Stimulated activated CD8-positive, alpha-beta memory T cell treated with anti-CD3 and anti-CD28 coated beads, Interleukin-7, amount 100 ng/mL, for 4 hours (primary cell): ENCODE data around the gene MGAT1.
"Not testable (repeated sequence)": the region's sequence is repeated elsewhere in the genome, so short reads cannot be mapped to it uniquely, and the experiment has no call there.

Experiments used
- DNase-seq, 2 donors: peaks; one replicate each; pipeline ENCODE4 v3.0.0-alpha.2; 2020; ENCODE audit warnings: low read depth in 2 of 2

MGAT1 gene

DNA sequence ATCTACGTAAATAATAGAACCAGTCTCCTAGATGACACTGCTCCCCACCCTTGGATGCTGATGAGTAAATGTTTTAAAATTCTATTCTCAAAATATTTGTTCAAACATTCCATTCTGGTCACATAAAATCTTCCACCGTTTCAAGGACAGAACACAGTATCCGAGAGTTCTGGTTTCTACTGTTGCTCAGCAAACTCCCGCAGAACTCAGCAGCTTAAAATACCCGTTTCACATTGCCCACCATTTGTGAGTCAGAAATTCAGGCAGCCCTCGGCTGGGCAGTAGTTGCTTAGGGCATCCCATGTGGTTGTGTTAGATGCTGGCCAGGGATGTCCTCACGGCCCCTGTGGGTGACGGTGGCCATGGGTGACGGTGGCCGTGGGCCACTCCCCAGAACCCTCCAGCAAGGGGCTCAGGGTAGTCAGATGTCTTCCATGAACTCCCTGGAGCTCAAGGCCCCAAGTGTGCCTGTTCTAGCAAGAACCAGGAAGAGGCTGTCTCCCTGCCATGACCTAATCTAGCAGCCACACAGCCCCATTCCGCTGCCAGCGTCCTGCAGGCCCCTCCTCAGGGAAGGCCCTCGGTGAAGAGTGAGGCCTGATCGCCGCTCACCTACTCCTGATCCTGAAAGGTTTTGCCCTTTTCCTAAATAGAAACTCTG, 17.4 kb downstream of the MGAT1 start:
- no peak for DNase-seq

- DNase-seq = peak; percentile 56 to 60
Measured at GRCh38 chr5:180784497-180785097, 18.0 kb downstream of the MGAT1 start.

DNA sequence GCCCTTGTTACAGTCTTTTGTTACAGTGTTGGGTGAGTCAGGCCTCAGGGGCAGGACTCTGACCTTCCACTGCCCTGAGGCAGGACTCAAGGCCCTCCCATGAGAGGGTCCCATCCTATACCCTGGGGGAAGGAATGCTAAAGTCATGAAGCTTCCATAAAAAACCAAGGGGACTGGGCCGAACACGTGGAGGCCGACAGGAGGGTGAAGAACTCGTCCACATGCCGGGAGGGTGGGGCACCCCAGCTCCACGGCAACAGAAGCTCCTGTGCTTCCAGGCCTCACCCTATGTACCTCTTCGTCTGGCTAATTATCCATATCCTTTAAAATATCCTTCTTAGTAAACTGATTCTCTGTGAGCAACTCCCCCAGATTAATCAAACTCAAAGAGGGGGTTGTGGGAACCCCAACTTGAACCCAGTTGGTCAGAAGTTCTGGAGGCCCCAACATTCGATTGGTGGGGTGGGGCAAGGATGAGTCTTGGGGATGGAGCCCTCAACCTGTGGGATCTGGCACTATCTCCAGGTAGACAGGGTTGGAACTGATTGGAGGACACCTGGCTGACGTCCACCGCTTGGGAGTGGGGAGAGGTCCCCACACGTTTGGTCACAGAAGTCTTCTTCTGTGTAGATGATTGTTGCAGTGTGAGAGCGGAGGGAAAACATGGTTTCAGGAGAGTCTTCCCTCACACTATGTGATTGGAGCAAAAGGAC, 19.1 kb downstream of the MGAT1 start:
- DNase-seq = no peak

DNA sequence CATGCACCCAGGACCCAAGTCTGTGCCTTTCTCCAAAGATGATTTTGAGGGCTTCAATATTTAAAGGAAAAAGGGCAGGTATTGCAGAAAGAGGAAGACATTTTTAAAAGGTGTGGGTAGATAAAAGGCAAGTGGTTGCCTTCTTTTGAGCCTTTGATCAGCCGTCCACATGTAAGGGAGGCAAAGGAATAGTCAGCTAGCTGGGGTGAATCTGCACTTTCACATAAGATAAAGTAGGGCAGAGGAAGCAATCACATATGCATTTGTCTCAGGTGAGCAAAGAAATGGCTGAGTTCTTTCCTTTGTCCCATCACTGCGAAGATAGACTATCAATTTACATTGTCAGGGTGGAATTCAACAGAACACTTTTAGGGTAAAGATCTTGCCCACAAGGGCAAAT, 19.9 kb downstream of the MGAT1 start:
- DNase-seq = no peak

DNA sequence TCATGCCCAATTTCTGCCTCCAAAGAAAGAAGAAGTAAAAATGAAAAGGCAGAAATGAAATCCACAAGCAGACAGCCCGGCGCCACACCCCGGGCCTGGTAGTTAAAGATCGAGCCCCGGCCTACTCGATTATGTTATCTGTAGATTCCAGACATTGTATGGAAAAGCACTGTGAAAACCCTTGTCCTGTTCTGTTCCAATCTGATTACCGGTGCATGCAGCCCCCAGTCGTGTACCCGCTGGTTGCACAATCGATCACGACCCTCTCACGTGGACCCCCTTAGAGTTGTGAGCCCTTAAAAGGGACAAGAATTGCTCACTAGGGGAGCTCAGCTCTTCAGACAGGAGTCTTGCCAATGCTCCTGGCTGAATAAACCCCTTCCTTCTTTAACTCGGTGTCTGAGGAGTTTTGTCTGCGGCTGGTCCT, 20.7 kb downstream of the MGAT1 start:
- DNase-seq = not testable (repeated sequence)

- no peak for DNase-seq
Measured at GRCh38 chr5:180779985-180780610, 22.5 kb downstream of the MGAT1 start.

- DNase-seq = no peak
Measured at GRCh38 chr5:180777475-180777874, 25.1 kb downstream of the MGAT1 start.

DNA sequence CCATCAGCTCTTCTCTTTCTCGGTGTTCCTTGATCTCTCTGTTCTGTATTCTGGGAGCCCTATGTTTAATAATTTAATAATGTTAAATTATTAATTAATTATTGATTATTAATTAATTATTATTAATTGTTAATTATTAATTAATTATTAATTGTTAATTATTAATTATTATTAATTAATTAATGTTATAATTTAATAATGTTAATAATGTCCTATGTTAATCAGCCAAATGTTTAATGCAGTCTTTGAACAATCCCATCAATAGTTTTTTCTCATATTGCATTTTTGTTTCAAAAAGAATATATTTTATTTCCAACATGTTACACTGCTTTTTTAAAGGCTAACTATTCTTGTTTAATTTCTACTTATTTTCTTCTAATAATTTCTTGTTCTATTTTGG, 26.2 kb downstream of the MGAT1 start:
- DNase-seq = no peak

DNA sequence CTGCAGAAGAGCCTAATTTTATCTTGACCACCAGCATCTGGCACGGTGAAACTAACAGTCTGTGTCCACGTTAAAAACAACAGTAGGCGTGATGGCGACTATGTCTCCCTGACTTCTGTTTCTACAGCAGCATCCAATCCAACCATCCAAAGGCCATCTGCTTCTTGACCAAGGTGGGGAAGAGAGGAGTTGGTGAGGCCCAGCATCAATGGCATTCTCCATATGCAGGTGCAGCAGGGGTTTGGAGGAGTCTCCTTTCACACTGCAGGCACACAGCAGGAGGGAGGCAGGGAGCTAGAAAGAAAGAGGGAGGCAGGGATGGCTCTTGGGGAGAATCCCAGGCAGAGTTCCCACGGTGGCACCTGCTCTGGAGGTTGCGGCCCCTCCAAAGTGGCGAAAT, 27.0 kb downstream of the MGAT1 start:
- DNase-seq = no peak

GRCh38 chr5:180771839-180772238, 30.8 kb downstream of the MGAT1 start:
- no peak for DNase-seq

GRCh38 chr5:180769821-180770220, 32.8 kb downstream of the MGAT1 start:
- DNase-seq = no peak

DNA sequence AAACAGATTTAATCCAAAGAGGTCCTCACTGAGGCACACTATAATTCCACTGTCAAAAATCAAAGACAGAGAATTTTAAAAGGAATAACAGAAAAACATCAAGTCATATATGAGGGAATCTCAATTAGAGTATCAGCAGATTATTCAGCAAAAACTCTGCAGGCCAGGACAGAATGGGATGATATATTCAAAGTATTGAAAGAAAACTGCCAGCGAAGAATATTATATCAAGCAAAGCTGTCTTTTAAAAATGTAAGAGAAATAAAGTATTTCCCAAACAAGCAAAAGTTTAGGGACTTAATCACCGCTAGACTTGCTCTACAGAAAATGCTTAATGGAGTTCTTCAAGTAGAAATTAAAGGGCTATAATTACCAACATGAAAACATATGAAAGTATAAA, 47.0 kb downstream of the MGAT1 start:
- DNase-seq = no peak

- DNase-seq = no peak
Measured at GRCh38 chr5:180744253-180744652, 58.4 kb downstream of the MGAT1 start.

- DNase-seq = no peak
Measured at GRCh38 chr5:180742727-180743126, 59.9 kb downstream of the MGAT1 start.

DNA sequence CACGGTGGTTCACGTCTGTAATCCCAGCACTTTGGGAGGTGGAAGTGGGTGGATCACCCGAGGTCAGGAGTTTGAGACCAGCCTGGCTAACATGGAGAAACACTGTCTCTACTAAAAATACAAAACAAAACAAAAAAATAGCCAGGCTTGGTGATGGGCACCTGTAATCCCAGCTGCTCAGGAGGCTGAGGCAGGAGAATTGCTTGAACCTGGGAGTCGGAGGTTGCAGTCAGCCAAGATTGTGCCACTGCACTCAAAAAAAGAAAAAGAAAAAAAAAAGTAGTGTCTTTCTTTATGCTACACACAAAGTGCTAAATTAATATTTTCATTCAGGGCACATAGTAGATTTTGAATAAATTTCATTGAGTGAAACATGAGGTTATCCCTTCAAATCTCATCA, 61.7 kb downstream of the MGAT1 start:
- not testable (repeated sequence) for DNase-seq

- DNase-seq = no peak
Measured at GRCh38 chr5:180739958-180740357, 62.6 kb downstream of the MGAT1 start, which contains the start of gene OR2Y1. TSS of gene OR2Y1 (minus strand) at chr5:180740058. CDS start at chr5:180740058, 0 bp downstream.

DNA sequence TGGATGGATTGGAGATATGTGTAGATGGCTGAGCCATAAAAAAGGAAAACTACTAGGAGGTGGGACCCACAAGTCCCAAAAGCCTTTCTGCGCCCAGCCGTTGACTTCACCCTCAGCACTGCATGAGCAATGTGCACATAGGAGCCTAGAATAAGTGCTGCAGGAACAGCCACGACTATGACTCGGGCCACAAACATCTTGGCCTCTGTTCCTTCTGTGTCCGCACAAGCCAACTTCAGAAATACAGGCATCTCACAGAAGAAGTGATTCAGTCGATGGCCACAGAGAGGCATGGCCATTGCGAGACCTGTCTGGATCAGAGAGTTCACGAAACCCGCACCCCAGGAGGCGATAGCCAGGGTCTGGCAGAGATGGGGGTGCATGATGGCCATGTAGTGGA, 63.3 kb downstream of the MGAT1 start:
- DNase-seq = no peak

DNA sequence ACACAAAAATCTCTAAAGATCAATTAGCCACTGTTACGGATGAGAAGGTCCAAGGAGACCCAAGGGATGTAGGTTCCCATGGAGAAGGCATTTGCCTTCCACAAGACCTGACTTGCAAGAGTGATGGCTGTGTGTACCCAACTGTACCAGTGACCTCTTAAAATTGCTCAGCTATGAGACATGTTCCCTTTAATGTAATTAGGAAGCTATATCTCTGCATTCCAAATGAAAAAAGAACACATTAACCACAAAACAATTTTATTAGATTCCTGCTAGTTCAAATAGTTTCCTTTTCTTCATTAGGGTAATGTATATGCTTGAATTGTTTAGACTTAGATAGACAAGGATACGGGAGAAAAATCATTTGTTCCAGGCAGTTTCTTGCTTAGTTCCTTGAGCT, 66.1 kb downstream of the MGAT1 start:
- DNase-seq = no peak
